ENCODE data around the gene TUBA4B.

GRCh38 chr2:219292616-219293015, 39.6 kb downstream of the TUBA4B start:
- no peak for TF ChIP-seq CTCF (tag by site-specific recombination; IDR thresholded peaks at IDR 0.05)
- TF ChIP-seq ZNF785 (tag by site-specific recombination; IDR thresholded peaks at IDR 0.05) = no peak
- no peak for TF ChIP-seq REST (tag by site-specific recombination; IDR thresholded peaks at IDR 0.05)
- TF ChIP-seq ZNF354C (tag by site-specific recombination; IDR thresholded peaks at IDR 0.05; ENCODE audit: borderline replicate concordance, low read depth) = no peak
- TF ChIP-seq ZNF23 (tag by site-specific recombination; IDR thresholded peaks at IDR 0.05; ENCODE audit: borderline replicate concordance) = no peak
- TF ChIP-seq ZNF629 (tag by site-specific recombination; IDR thresholded peaks at IDR 0.05) = no peak
- no peak for TF ChIP-seq ZNF341 (tag by site-specific recombination; IDR thresholded peaks at IDR 0.05; ENCODE audit: low read depth)
- TF ChIP-seq ZFP3 (tag by site-specific recombination; IDR thresholded peaks at IDR 0.05; ENCODE audit: low read depth) = no peak
- no peak for TF ChIP-seq GLIS2 (tag by site-specific recombination; IDR thresholded peaks at IDR 0.05)
- no peak for TF ChIP-seq ZBTB10 (tag by site-specific recombination; IDR thresholded peaks at IDR 0.05)
- TF ChIP-seq ELK4 (IDR thresholded peaks at IDR 0.05; ENCODE audit: borderline replicate concordance, low read depth, low read length) = no peak

Measured in HEK293 (cell line).